ENCODE data around the gene FGGY.

DNA sequence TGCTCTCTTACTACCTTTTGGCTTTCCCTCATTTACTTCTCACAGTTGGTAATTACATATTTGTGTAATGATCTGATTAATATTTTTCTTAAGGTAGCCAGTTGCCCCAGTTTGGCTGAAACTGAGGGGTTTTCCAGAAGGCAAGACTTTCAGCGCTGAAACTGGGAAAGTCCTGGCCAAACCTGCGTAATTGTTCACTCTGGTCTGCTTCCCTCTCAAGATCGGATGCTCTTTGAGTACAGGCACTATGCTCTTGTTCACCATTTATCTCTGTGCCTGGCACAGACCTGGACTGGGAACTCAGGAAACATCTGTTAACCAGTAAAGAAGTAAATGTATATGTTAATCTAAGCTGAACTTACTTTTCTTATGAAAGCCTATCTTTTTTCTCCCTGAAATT lies 308.3 kb downstream of the FGGY start:
- TF ChIP-seq, protein P1, sequence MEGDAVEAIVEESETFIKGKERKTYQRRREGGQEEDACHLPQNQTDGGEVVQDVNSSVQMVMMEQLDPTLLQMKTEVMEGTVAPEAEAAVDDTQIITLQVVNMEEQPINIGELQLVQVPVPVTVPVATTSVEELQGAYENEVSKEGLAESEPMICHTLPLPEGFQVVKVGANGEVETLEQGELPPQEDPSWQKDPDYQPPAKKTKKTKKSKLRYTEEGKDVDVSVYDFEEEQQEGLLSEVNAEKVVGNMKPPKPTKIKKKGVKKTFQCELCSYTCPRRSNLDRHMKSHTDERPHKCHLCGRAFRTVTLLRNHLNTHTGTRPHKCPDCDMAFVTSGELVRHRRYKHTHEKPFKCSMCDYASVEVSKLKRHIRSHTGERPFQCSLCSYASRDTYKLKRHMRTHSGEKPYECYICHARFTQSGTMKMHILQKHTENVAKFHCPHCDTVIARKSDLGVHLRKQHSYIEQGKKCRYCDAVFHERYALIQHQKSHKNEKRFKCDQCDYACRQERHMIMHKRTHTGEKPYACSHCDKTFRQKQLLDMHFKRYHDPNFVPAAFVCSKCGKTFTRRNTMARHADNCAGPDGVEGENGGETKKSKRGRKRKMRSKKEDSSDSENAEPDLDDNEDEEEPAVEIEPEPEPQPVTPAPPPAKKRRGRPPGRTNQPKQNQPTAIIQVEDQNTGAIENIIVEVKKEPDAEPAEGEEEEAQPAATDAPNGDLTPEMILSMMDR (IDR thresholded peaks at IDR 0.05) = no peak
- no peak for TF ChIP-seq POLR2A (IDR thresholded peaks at IDR 0.05; ENCODE audit: low read depth)

All from esophagus muscularis mucosa (tissue), 3 donors.